ENCODE results near the gene KBTBD2.
"Not testable (repeated sequence)": the region's sequence is repeated elsewhere in the genome, so short reads cannot be mapped to it uniquely, and the experiment has no call there.

The KBTBD2 gene

GRCh38 chr7:32901629-32902028, 10.1 kb upstream of the KBTBD2 start:
- TF ChIP-seq CTCF (conservative IDR thresholded peaks at IDR 0.05): no peak
- H3K27ac ChIP-seq: no peak overlapping the region

- TF ChIP-seq CTCF (conservative IDR thresholded peaks at IDR 0.05): no peak
- no peak overlapping the region for H3K27ac ChIP-seq
Observed at GRCh38 chr7:32900433-32900995, 9.0 kb upstream of the KBTBD2 start.

- not testable (repeated sequence) for H3K27ac ChIP-seq
Observed at GRCh38 chr7:32897376-32897775, 5.8 kb upstream of the KBTBD2 start.

- no peak overlapping the region for H3K27ac ChIP-seq
- no peak for TF ChIP-seq CTCF (conservative IDR thresholded peaks at IDR 0.05)
Observed at GRCh38 chr7:32896564-32897347, 5.2 kb upstream of the KBTBD2 start.

- TF ChIP-seq CTCF (conservative IDR thresholded peaks at IDR 0.05): no peak
- peak overlapping the region; percentile 99 for H3K27ac ChIP-seq
Observed at GRCh38 chr7:32894171-32894570, 2.6 kb upstream of the KBTBD2 start.

- no peak for TF ChIP-seq CTCF (conservative IDR thresholded peaks at IDR 0.05)
- H3K27ac ChIP-seq: peak overlapping the region; percentile 99
Observed at GRCh38 chr7:32893722-32894121, 2.2 kb upstream of the KBTBD2 start.

GRCh38 chr7:32893207-32893524, 1.6 kb upstream of the KBTBD2 start:
- peak overlapping the region; percentile 99 for H3K27ac ChIP-seq
- TF ChIP-seq CTCF (conservative IDR thresholded peaks at IDR 0.05): no peak

GRCh38 chr7:32892521-32893206, 1.1 kb upstream of the KBTBD2 start:
- peak overlapping the region; percentile 99 for H3K27ac ChIP-seq
- no peak for TF ChIP-seq CTCF (conservative IDR thresholded peaks at IDR 0.05)
